Pulmonary artery endothelial cell (primary cell): ENCODE results near the gene HIF3A. TPM values are rescaled to one million over a fixed set of nuclear protein-coding genes. Genes with fewer than 3 reads are reported as not detected.
"Not testable (repeated sequence)": the region's sequence is repeated elsewhere in the genome, so short reads cannot be mapped to it uniquely, and the experiment has no call there.

Experiments used
- DNase-seq: peaks from one replicate; pipeline ENCODE4 v3.0.0-alpha.2; 2011; ENCODE audit warnings: low read depth, low spot score
- total RNA-seq: library from RNA; depleted of rRNA; stranded (reverse); fragments of >200 nt; gene quantifications from 2 replicates; pipeline ENCODE4 v1.2.3, GENCODE V29; 2014

HIF3A gene
- 4.6 and 5.3 TPM in 2 replicates for total RNA-seq

DNA sequence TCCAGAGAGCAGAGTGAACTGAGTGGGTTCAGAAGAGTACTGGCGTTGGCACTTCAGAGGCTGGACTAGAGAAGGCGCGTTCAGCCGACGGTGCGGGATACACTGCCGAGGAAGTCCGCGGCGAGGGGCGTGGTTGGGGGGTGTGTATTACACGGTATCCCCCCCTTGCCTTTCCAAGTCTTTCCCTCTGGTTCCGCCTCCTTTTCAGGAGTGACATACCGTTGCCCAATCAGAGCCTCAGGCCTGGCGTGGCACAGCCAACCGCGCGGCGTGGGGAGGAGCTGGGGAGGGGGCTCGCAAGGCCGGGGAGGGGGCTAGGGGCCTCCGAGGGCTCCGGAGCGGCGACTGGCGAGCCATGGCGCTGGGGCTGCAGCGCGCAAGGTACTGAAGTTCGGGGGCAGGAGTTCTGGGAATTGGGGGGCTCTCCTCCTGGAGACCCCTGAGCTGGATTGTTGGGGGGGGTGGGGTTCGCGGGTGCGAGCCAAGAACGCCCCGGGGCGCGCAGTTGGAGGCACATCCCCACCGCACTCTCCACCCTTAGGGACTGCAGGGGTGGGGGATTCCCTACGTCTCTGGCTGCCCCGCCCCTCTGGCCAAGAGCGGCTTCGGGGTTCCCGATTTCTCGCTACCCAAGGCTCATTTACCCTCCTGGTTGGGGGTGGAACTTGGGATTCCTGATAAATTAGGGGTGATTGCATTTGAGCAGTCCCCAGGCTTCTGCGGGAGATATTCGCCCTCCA is at the start of gene HIF3A:
TSS of gene HIF3A (plus strand) at position 321 of the 740 bp plus-strand sequence. CDS start at position 356, 35 bp downstream.
- no peak for DNase-seq

DNA sequence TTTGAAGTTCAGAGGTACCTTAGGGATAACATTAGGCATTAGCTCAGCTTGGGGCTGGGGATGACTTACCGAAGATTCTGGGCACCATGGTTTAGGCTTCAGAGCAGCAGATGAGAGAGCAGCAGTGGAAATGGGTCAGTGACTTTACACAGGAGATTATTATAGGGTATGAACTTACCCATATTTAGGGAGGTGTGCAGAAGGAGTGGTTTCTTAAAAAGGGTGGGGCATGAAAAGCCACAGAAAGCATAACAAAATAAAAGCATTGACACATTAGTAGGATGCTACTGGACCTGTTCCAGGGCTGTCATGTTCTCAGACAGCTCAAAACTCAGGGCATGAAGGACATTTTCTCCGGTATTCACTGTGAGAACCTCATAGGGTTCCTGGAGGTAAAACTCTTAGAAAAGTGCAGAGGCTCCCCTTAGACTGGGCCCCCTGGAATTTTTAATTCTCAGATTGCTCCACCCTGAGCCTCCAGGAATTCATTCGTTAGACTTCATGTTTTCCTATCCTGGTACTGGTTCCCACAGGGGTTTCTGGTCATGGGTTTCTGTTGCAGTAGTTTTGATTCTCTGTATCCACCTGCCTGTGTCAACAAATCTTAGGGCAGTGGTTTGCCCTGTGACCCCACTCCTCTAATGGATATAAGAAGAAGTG is 46.6 kb upstream of the HIF3A start:
- DNase-seq = no peak

DNA sequence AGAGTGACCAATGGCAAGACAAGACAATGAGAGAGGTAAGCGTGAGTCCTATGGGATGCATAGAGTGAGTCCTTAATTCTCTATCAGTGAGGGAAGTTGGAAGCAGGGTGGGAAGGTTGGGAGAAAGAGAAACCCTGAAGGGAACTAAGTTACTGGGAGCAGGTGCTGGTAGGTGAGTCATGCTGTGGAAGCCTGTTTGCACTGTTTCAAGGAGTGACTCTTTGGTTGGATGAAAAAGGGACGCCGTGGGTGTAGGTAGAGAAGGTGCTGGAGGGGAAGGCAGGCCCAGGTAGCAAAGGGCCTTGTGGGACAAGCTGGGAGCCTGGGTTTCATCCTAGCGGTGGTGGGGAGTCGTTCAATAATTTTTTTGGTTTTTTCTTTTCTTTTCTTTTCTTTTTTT is 45.4 kb upstream of the HIF3A start:
- no peak for DNase-seq

DNA sequence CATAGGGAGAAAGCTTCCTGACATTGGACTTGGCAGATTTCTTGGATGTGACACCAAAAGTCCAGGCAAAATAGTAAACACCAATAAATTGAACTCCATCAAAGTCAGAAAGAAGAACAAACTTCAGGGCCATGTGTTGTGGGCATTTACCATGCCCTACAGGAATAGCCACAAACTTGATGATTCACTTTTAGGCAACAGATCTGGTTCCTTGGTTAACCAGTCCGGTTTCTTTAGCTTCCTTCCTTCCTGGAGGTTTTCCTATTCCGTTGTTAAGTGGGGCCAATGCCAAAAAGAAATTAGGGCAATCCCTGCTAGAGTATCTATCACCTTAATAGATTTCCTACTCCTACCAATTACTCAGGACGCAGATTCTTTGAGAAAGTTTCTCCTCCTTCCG is 42.1 kb upstream of the HIF3A start:
- DNase-seq = no peak

DNA sequence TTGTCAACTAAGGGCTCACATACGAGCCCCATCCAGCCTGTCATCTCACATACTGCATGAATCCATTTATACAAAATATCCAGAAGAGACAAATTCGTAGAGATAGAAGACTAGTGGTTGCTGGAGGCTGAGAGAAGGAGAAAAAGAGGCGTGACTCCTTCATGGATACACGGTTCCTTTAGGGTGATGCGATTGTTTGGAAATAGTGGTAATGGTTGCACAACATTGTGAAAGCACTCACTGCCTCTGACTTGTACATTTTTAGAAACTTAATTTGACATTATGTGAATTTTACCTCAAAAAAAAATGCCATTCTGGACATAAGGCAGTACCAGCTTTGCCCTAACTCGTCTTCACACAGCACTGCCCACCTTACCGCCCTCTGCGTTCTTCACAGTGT is 40.0 kb upstream of the HIF3A start:
- no peak for DNase-seq

DNA sequence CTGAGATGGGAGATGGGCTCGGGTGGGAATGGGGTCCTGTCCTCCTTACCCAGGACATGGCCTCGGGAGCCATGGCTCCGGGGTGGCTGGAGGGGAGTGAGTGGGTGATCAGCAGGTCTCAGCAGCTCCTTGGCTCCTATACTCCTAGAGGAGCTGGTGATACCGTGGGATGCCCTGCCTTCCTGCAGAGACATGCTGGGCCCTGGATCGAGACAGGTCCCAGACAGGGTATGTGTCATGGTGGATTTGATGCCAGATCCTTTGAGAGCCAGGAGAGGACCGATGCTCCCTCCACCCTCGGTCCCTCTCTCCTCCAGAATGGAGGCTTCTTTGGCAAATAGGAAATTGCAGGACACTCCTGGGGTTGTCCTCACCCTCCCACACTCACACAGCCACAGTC is 35.3 kb upstream of the HIF3A start:
- DNase-seq = not testable (repeated sequence)

DNA sequence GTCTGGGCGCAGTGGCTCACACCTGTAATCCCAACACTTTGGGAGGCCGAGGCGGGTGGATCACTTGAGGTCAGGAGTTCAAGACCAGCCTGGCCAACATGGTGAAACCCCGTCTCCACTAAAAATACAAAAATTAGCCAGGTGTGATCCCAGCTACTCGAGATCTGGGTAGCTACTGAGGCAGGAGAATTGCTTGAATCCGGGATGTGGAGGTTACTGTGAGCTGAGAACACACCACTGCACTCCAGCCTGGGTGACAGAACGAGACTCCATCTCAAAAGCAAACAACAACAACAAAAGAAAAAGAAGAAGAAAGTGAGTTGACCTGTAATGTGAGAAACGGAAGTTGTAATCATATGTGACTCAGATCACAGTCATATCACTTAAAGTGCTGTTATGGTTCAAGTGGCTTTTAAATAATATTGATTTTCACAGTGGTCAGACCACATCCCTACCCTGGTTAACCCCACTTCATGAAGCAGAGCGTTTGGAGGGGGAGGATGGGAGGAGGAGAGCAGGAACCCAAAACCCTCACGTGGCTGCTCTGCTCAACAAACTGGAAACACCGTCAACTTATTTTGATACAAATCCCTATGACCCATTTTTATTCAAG is 34.1 kb upstream of the HIF3A start:
- DNase-seq = not testable (repeated sequence)

DNA sequence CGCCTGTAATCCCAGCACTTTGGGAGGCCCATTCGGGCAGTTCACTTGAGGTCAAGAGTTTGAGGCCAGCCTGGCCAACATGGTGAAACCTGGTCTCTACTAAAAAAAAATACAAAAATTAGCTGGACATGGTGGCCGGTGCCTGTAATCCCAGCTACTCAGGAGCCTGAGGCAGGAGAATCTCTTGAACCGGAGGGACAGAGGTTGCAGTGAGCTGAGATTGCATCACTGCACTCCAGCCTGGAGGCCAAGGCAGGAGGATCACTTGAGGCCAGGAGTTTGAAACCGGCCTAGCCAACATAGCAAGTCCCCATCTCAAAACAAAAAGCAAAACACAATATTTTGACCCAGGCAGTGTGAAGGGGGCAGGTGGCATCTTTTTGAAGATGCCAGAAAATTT is 32.0 kb upstream of the HIF3A start:
- not testable (repeated sequence) for DNase-seq

DNA sequence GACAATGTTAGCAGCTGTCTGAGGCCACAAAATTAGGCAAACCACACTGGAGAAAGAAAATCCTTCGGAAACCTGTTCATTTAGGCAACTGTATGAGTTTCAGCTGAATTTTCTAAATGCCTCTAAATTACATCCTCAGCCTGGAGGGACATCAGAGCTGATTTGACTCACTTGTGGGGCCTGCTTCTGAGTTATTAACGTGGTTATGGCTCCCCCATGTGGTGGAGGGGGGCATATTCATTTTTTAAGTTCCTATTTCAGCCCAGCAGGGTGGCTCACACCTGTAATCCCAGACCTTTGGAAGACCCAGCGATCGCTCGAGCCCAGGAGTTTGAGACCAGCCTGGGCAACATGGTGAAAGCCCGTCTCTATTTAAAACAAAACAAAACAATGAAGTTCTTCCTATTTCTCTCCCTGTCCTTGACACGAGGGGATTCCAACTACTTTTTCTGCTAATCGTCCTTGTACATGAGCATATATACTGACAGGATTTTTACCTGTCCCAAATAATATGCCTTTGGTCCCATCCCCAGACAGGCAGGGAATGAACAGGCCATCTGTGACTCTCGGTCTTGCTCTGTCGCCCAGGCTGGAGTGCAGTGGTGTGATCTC is 31.5 kb upstream of the HIF3A start:
- DNase-seq = peak; percentile 44

DNA sequence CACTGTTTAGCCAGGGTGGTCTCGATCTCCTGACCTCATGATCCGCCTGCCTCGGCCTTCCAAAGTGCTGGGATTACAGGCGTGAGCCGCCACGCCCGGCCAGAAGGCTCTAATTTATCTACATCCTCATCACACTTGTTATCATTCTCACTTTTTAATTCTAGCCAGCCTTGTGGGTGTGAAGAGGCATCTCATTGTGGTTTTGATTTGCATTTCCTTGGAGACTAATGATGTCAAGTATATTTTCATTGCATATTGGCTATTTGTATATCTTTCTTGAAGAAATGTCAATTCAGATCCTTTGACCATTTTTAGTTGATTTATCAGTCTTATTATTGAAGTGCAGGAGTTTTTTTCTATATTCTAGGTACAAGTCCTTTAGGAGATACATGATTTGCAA is 27.7 kb upstream of the HIF3A start:
- DNase-seq = no peak

DNA sequence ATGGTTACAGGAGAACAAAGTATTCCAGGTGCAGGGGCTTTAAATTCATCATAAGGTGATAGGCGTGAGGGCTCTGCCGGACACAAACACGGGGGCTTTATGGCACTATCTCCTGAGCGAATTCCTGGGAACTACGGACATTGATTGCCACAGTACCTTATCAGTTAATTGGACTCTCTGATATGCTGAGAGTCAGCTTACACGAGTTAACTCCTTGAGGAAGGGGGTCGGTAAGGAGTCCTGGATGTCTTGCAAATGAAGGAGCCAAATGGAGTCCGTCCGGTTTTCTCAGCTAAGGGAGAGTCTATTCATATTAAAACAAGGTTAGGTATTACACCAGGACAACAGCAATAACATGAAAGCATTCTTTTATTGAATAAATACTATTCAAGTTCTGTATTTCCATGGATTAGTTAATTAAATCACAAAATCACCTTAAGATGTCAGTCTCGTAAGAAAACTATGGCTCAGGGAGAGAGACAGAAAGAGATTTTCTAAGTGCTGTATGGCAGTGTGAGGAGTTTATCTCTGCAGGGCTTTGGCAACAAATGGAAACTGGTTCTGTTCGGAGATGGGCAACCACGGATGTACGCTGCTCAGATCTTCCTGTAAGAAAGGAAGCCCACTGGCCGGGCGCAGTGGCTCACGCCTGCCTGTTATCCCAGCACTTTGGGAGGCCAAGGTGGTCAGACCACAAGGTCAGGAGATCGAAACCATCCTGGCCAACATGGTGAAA is 26.2 kb upstream of the HIF3A start:
- no peak for DNase-seq

DNA sequence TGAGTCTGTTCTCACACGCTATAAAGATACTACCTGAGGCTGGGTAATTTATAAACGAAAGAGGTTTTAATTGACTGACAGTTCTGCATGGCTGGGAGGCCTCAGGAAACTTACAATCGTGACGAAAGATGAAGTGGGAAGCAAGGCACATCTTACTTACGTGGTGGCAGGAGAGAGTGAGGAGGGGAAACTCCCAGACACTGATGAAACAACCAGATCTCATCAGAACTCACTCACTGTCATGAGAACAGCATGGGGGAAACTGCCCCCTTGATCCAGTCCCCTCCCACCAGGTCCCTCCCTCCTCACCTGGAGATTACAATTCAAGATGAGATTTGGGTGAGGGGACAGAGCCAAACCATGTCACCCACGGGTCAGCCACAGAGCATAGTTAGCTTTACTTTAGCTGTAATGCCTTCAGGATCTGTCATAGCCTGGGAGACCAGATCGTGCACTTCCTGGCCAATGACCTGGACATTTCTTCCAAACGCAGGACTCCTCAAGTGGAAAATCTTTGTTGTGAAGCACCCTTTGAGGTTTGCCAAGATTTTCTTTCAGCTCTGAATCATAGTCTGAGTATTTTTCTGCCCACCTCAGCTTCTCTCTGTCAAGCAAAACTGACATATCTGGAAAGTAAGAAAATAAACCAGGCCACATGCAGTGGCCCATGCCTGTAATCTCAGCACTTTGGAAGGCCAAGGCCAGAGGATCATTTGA is 25.2 kb upstream of the HIF3A start:
- no peak for DNase-seq

DNA sequence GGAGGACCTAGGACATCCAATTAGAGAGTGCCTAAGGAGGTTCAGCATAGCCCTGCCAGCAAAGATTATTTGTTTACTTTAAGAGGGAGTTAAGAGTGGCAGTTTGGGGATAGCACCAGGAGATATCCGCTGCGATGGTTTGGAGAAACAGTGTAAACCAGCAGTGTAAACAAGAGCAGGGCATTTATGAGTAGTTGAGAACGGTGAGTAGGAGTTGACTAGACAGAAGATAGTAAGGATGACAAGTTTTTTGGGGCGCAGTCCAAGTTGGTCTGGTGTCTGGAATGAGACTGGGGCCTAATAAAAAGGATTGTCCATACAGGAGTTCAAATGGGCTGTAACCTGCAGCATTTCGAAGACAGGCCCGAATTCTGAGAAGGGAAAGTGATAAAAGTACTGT is 22.9 kb upstream of the HIF3A start:
- not testable (repeated sequence) for DNase-seq

DNA sequence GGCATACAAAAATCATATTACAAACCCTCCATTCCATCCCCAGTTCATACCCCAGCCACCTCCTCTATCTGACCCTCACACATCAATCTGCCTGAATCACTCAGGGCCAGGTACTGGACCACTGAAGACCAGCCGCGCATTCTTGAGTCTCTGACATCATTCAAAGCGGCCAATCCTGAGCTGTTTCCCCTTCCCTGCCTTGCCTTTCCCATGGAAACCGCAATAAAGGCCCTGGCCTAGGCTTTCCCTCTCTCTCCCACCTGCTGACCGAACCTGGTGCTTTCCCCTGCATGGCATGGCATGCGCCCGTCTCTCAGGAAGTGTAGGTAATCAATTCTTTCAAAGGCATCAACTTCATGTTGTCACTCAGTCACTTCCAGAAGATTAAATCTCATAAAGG is 17.7 kb upstream of the HIF3A start:
- no peak for DNase-seq

DNA sequence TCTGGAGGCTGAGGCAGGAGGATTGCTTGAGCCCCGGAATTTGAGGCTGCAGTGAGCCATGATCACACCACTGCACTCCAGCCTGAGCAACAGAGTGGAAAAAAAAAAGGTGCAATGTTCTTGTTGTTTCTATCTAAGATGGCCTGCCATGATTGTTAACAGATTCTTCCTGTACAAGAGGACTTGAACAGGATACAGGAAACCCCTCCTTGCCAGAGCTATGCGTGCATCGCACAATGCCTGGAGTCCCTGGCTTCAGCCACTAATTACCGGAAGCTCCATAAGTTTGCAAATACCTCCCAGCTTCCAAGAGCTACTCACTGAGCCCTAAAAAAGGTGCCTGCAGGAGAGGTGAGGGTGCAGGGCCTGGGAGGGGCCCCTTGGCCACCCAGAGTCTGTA is 13.1 kb upstream of the HIF3A start:
- peak; percentile 89 for DNase-seq

DNA sequence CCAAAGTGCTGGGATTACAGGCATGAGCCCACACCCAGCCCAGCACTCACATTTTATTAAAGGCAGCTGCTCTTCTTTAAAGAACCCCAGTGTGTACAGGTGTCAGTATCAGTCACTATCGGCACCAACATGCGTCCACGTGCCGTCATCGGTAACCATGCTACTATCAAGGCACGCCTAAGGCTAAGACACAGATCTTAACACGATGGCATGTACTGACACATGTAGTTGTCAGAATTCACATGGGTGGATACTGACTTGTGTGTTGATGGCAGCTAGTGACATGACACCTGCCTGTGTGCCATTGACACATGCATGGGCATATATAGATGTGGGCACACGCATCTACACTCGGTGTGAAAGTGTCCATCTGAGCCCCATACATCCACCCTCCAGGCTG is 12.2 kb upstream of the HIF3A start:
- no peak for DNase-seq

DNA sequence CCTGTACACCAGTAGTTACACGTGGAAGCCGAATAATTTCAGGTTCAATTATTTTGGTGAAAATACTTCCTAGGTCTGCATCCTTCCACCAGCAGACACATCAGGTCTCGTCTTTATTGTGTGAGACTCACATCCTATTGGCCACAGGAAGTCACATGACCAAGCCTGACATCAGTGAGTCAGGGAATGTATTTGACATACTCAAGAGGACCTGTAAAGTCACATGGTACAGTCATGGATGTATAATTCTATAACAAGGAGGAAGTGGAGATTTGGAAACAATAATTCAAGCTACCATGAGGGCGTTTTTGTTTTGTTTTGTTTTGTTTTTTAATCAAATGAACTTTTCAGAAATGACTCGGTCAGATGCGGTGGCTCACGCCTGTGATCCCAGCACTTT is 9.3 kb upstream of the HIF3A start:
- no peak for DNase-seq

DNA sequence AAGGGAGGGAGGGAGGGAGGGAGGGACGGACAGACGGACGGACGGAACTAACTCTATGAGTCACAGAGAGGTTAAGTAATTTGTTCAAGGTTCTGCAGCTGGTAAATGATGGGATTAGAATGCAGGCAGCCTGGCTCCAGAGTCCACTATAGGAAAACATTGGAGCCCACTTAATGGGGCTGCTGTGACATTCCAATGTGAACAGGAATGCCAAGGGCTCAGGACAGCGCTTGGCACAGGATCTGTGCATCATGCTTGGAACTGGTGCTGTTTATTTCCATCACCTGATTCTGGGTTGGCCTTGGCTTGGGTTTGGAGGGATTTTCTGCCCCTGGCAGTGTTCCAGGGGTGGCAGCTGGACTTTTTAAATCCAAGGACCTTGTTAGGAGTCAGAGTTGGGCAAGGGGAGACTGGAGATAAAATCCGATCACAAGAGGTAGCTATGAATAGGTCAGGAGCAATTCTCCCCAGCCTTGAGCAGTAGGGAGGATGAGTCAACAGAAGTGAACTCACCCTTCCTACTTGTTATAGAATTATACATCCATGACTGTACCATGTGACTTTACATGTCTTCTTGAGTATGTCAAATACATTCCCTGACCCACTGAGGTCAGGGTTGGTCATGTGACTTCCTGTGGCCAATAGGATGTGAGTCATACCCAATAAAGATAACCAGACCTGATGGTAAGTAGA is 7.8 kb upstream of the HIF3A start:
- DNase-seq = peak; percentile 91

DNA sequence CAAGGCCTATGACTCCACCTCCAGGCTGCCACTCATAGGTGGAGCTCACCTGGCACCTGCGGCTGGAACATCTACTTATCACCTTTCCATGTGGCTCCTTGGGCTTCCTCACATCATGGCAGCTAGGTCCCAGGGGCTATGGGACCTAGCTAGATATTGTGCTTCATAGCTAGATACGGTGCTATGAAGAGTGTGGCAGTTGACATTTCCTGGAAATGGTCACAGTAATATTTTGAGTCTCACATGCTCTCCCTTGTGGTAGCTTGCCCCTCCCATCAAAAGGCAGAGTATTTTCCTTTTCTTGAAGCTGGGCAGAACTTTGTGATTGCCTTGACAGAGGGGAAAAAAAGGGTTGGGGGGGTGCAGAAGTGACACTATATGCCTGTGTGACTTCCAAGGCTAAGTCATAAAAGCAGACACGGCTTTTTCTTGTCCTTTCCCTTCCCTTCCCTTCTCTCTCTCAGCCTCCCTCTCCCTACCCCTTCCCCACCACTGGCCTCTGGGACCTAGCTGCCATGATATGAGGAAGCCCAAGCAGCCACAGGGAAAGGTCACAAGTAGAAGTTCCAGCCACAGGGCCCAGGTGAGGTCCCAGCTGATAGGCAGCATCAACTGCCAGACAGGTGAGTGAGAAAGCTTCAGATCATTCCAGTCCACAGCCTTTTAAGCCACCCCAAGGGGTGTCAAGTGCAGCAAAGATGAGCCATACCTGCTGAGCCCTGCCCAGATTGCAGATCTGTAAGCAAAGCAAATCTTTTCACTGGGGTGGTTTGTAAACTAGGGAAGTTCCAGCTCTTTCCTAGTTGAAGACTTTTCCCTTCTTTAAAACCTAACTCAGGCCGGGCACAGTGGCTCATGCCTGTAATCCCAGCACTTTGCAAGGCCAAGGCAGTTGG is 6.9 kb upstream of the HIF3A start:
- no peak for DNase-seq
